GM18505 (cell line): ENCODE results near the gene TSPAN12.

ENCODE experiments used
- ATAC-seq: cut with Tn5 transposase; IDR thresholded peaks from one replicate; pipeline ENCODE4 v1.9.1; 2021; ENCODE audit not compliant: unreplicated experiment
- POLR2A ChIP-seq: IDR thresholded peaks from 4 replicates; pipeline ENCODE4 v1.6.1; 2011; ENCODE audit warnings: borderline replicate concordance; ENCODE audit not compliant: insufficient read depth, insufficient read length; ENCODE audit errors: extremely low read depth

The TSPAN12 gene

GRCh38 chr7:120806669-120807068 is 51.3 kb downstream of the TSPAN12 start:
- no peak for ATAC-seq

GRCh38 chr7:120805636-120806388 is 52.1 kb downstream of the TSPAN12 start:
- TF ChIP-seq POLR2A = no peak
- ATAC-seq = peak; percentile 56

More at GRCh38 chr7:120806669-120807068, 51.3 kb downstream of the TSPAN12 start:
- TF ChIP-seq POLR2A = no peak

GRCh38 chr7:120802751-120803150 is 55.2 kb downstream of the TSPAN12 start:
- ATAC-seq = no peak
- TF ChIP-seq POLR2A = no peak

- ATAC-seq = no peak
- no peak for TF ChIP-seq POLR2A
Measured at GRCh38 chr7:120799813-120800475, 58.0 kb downstream of the TSPAN12 start.

- no peak for ATAC-seq
- TF ChIP-seq POLR2A = no peak
Measured at GRCh38 chr7:120799147-120799546, 58.8 kb downstream of the TSPAN12 start.

- ATAC-seq = no peak
- TF ChIP-seq POLR2A = no peak
Measured at GRCh38 chr7:120797026-120797645, 60.8 kb downstream of the TSPAN12 start.

GRCh38 chr7:120794106-120794729 is 63.7 kb downstream of the TSPAN12 start:
- TF ChIP-seq POLR2A = no peak
- no peak for ATAC-seq

GRCh38 chr7:120793213-120793936 is 64.6 kb downstream of the TSPAN12 start:
- ATAC-seq = no peak
- no peak for TF ChIP-seq POLR2A

GRCh38 chr7:120792861-120793130 is 65.1 kb downstream of the TSPAN12 start:
- TF ChIP-seq POLR2A = no peak
- ATAC-seq = no peak

- ATAC-seq = peak; percentile 92
- no peak for TF ChIP-seq POLR2A
Measured at GRCh38 chr7:120792091-120792860, 65.7 kb downstream of the TSPAN12 start.

GRCh38 chr7:120785095-120785494 is 72.8 kb downstream of the TSPAN12 start:
- TF ChIP-seq POLR2A = no peak
- ATAC-seq = no peak

GRCh38 chr7:120783721-120784120 is 74.2 kb downstream of the TSPAN12 start:
- TF ChIP-seq POLR2A = no peak
- ATAC-seq = no peak
